ENCODE data around the gene LIX1. TPM values are rescaled to one million over a fixed set of nuclear protein-coding genes. Genes with fewer than 3 reads are reported as not detected.
"Not testable (repeated sequence)": the region's sequence is repeated elsewhere in the genome, so short reads cannot be mapped to it uniquely, and the experiment has no call there.

LIX1 gene
- total RNA-seq, 1 donor: under 0.01 TPM

GRCh38 chr5:97148288-97148687, 5.9 kb upstream of the LIX1 start:
- TF ChIP-seq, protein P1, sequence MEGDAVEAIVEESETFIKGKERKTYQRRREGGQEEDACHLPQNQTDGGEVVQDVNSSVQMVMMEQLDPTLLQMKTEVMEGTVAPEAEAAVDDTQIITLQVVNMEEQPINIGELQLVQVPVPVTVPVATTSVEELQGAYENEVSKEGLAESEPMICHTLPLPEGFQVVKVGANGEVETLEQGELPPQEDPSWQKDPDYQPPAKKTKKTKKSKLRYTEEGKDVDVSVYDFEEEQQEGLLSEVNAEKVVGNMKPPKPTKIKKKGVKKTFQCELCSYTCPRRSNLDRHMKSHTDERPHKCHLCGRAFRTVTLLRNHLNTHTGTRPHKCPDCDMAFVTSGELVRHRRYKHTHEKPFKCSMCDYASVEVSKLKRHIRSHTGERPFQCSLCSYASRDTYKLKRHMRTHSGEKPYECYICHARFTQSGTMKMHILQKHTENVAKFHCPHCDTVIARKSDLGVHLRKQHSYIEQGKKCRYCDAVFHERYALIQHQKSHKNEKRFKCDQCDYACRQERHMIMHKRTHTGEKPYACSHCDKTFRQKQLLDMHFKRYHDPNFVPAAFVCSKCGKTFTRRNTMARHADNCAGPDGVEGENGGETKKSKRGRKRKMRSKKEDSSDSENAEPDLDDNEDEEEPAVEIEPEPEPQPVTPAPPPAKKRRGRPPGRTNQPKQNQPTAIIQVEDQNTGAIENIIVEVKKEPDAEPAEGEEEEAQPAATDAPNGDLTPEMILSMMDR (IDR thresholded peaks at IDR 0.05; ENCODE audit: insufficient read depth, low read depth, low read length): no peak

GRCh38 chr5:97143704-97144103, 1.3 kb upstream of the LIX1 start:
- TF ChIP-seq, protein P1 (IDR thresholded peaks at IDR 0.05; ENCODE audit: insufficient read depth, low read depth, low read length): no peak
- no peak for DNase-seq (ENCODE audit: low read depth)
- H3K4me3 ChIP-seq (ENCODE audit: low read depth, low read length): no peak overlapping the region

More at GRCh38 chr5:97148288-97148687, 5.9 kb upstream of the LIX1 start:
- no peak overlapping the region for H3K4me3 ChIP-seq (ENCODE audit: low read depth, low read length)
- DNase-seq (ENCODE audit: low read depth): no peak

DNA sequence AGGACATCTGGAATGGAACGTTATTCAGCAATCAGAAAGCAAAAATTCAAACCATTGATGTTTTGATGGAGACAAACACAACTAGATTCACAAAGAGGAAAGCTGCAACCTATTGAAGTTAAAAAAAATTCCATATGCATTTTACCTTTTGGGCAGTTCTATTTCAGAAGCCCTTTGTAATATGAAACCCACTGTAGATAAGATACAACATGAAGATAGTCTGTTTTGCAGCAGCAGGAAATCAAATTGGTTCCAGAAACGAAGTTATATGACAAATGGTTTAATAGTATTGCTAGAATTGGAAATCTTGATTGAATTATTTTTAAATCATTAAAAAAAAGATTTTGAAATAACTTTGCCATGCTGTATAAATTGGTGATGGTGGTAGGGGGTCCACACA, 872 bp downstream of the LIX1 start:
- TF ChIP-seq, protein P1 (IDR thresholded peaks at IDR 0.05; ENCODE audit: insufficient read depth, low read depth, low read length): no peak
- DNase-seq (ENCODE audit: low read depth): no peak
- H3K4me3 ChIP-seq (ENCODE audit: low read depth, low read length): no peak overlapping the region

DNA sequence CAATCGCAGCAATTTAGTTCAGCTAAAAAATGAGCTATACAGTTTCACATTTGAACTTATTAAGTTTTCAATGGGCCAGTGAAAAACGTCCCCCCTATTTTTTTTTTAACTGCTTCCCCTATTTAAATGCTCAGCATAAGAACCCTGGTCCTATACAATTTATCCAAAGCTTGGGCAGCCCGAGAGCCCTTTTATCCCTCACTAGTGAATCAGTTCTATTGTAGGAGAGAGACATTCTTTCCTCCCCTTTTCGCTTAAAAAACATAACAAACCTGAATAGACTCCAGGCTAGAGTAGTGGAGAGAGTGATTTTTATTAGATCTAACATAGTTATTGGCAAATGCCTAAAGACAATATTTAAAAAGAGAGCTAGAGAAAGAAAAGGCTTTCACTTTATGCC, 1.4 kb downstream of the LIX1 start:
- TF ChIP-seq, protein P1 (IDR thresholded peaks at IDR 0.05; ENCODE audit: insufficient read depth, low read depth, low read length): no peak
- no peak overlapping the region for H3K4me3 ChIP-seq (ENCODE audit: low read depth, low read length)
- DNase-seq (ENCODE audit: low read depth): no peak

- H3K4me3 ChIP-seq (ENCODE audit: low read depth, low read length); DNase-seq (ENCODE audit: low read depth): not testable (repeated sequence)
Observed at GRCh38 chr5:97140250-97140649, 2.2 kb downstream of the LIX1 start.

DNA sequence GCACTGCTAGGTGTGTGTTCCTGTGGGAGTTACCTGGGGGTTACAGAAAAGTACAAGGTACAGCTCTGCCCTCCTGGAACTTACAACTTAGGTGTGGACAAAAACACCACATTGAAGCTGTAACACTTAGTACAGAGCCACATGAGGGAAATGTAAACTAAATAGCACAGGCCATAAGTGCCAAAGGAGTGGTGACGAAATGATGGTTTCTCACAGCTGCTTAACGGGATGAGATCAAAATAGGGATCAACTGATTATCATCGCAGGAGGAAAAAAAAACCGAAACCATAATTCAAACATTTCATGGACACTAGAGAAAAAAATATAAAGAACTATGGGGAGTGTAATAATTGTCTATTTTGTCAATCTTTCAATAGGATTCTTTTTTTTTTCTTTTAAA, 5.9 kb downstream of the LIX1 start:
- DNase-seq (ENCODE audit: low read depth): no peak
- H3K4me3 ChIP-seq (ENCODE audit: low read depth, low read length): no peak overlapping the region
- TF ChIP-seq, protein P1 (IDR thresholded peaks at IDR 0.05; ENCODE audit: insufficient read depth, low read depth, low read length): no peak

DNA sequence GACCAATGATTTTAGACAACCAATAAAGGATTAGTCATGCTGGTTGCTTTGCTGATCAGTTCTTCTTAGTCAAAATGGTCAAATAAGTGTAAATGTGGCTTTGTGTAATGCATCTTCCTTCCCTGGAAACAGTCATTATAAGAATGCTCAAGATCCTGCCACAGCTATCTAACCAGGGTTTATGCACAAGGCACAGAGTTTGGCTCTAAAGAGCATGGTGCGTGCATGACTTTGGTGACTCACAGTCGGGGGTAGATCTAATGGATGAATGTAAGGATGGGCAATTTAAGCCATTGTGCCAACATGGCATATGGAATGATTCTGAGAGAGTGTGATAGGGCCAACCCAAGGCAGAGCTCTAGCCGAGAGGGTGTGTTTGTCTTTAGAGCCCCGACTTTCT, 6.5 kb downstream of the LIX1 start:
- TF ChIP-seq, protein P1 (IDR thresholded peaks at IDR 0.05; ENCODE audit: insufficient read depth, low read depth, low read length): no peak
- DNase-seq (ENCODE audit: low read depth): no peak
- no peak overlapping the region for H3K4me3 ChIP-seq (ENCODE audit: low read depth, low read length)

All from fibroblast of villous mesenchyme (primary cell).